PC-3 (cell line): Measurements from ENCODE around the gene EXOC4. TPM values are rescaled to one million over a fixed set of nuclear protein-coding genes. Genes with fewer than 3 reads are reported as not detected.
A peak's percentile ranks its signal among the peaks of the same experiment; 100 is the strongest.

Experiments used
- ATAC-seq: fragments of 200-7000 bp; cut with Tn5 transposase; 2 replicates; pipeline ENCODE4 v1.9.1; 2020; ENCODE audit warnings: mild to moderate bottlenecking, moderate library complexity
- BruUV-seq: library from RNA; stranded (reverse); fragments of 400-500 nt; replicated peaks from 2 replicates; lab custom pipeline; 2021; lab: Mats Ljungman, UMichigan
- CTCF ChIA-PET: fragments of 300-600 bp; sonication (Branson Sonifier 250); formaldehyde crosslinking; loops from one replicate; lab custom pipeline; 2022; ENCODE audit warnings: antibody characterized with exemption; lab: Charles Lee
- POLR2A ChIA-PET: fragments of 300-600 bp; sonication (Branson Sonifier 250); formaldehyde crosslinking; loops from one replicate; lab custom pipeline; 2022; ENCODE audit warnings: antibody characterized with exemption; ENCODE audit not compliant: unreplicated experiment; lab: Charles Lee
- DNase-seq: peaks from one replicate; pipeline ENCODE4 v3.0.0-alpha.2; 2015
- H2AFZ ChIP-seq: fragments of 300-600 bp; sonication (generic); 2 replicates; pipeline ENCODE4 v1.6.0; 2016; ENCODE audit warnings: antibody characterized with exemption, low read length
- H3F3A ChIP-seq: fragments of 300-600 bp; sonication (generic); one replicate; pipeline ENCODE4 v1.6.0; 2017; ENCODE audit warnings: antibody characterized with exemption, low read length, control low read depth, mild to moderate bottlenecking; ENCODE audit not compliant: unreplicated experiment
- H3K27ac ChIP-seq: fragments of 300-600 bp; sonication (generic); 2 replicates; pipeline ENCODE4 v1.5.1; 2016; ENCODE audit warnings: mild to moderate bottlenecking, low read length
- H3K27me3 ChIP-seq: fragments of 300-600 bp; sonication (generic); 2 replicates; pipeline ENCODE4 v1.6.1; 2016; ENCODE audit warnings: low read length, mixed read lengths
- H3K36me3 ChIP-seq: fragments of 300-600 bp; sonication (generic); 2 replicates; pipeline ENCODE4 v1.6.1; 2016; ENCODE audit warnings: low read depth, mixed run types, low read length, mixed read lengths
- H3K4me1 ChIP-seq: fragments of 300-600 bp; sonication (generic); 2 replicates; pipeline ENCODE4 v1.5.1; 2016; ENCODE audit warnings: low read length; ENCODE audit not compliant: insufficient read depth
- H3K4me2 ChIP-seq: fragments of 300-600 bp; sonication (generic); 2 replicates; pipeline ENCODE4 v1.6.0; 2016; ENCODE audit warnings: low read length
- H3K4me3 ChIP-seq: fragments of 300-600 bp; sonication (generic); 2 replicates; pipeline ENCODE4 v1.5.1; 2016; ENCODE audit warnings: mild to moderate bottlenecking, low read length, mixed read lengths
- H3K79me2 ChIP-seq: fragments of 300-600 bp; sonication (generic); 2 replicates; pipeline ENCODE4 v1.6.1; 2017; ENCODE audit warnings: low read length, mixed read lengths
- H3K9ac ChIP-seq: fragments of 300-600 bp; sonication (generic); 2 replicates; pipeline ENCODE4 v1.6.0; 2016; ENCODE audit warnings: mild to moderate bottlenecking, low read length
- H3K9me2 ChIP-seq: fragments of 300-600 bp; sonication (generic); replicated peaks from 2 replicates; pipeline ENCODE4 v1.6.1; 2016; ENCODE audit warnings: mixed run types, low read length, mixed read lengths
- H3K9me3 ChIP-seq: fragments of 300-600 bp; sonication (generic); 2 replicates; pipeline ENCODE4 v1.6.1; 2016; ENCODE audit warnings: low read length, mixed read lengths
- H4K20me1 ChIP-seq: fragments of 300-600 bp; sonication (generic); 2 replicates; pipeline ENCODE4 v1.6.1; 2016; ENCODE audit warnings: low read length, mixed read lengths
- EZH2 ChIP-seq: fragments of 300-600 bp; sonication (generic); IDR thresholded peaks from one replicate; pipeline ENCODE4 v1.6.1; 2017; ENCODE audit warnings: antibody characterized with exemption, mild to moderate bottlenecking, low read length; ENCODE audit not compliant: unreplicated experiment
- EZH2phosphoT487 ChIP-seq: fragments of 300-600 bp; sonication (generic); IDR thresholded peaks from 2 replicates; pipeline ENCODE4 v1.6.1; 2018; ENCODE audit warnings: mild to moderate bottlenecking, antibody characterized with exemption, low read length, borderline replicate concordance
- intact Hi-C: fragments of 100-400 bp; cut with micrococcal nuclease; formaldehyde crosslinking; loops from 2 replicates; pipeline ENCODE4 v1.9.0; 2023
- total RNA-seq: library from RNA; depleted of rRNA; stranded (reverse); fragments of >200 nt; gene quantifications from 2 replicates; pipeline ENCODE4 v1.2.3, GENCODE V29; 2014
- TF ChIP-seq, protein P1 (sequence below): fragments of 300-600 bp; sonication (generic); conservative IDR thresholded peaks from 2 replicates; pipeline ENCODE4 v1.5.1; 2017; ENCODE audit warnings: antibody characterized with exemption, low read depth, mild to moderate bottlenecking, low read length

EXOC4 gene
- total RNA-seq, 1 experiment from 2014 or later: 43.5 TPM

DNA sequence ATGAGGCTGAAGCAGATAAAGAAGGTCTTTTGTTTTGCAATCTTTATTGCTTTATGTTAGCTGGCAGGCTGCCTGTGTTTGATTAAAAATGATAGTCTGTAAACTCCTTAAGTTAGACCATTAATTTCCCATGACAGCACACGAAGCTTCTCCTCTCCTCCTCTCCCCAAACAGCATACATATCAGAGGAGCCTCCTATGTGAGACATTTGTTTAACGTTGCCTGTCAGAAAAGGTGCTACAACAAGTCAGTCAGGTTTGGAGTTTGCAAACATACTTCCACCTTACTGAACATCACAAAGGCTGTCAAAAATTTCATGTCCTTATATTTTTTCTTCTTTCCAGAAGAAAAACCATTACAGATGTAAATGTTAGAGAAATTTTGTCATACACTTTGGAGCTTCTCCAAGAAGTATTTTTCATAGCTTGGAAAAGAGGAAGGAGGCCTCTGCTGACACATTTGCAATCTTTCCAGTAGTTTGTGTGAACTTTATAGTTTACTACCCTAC is 393.1 kb downstream of the EXOC4 start:
- CTCF ChIA-PET: no interaction called here
- intact Hi-C loops: loop anchor here (5.0 to 10.0 kb wide), 2 partner anchors 96 to 131 kb away; no protein-coding TSS in a partner anchor

GRCh38 chr7:133646472-133647315 is 393.8 kb downstream of the EXOC4 start:
- no peaks in the 10 kb centered on the region for H3K9me3 ChIP-seq
- no peaks in the 10 kb centered on the region for H3F3A ChIP-seq
- BruUV-seq: no TSS peak
- H2AFZ ChIP-seq: no peak overlapping the region
- no peak for DNase-seq
- H4K20me1 ChIP-seq: no peaks in the 10 kb centered on the region
- no peak overlapping the region for H3K4me3 ChIP-seq
- H3K4me2 ChIP-seq: no peak overlapping the region
- no peak for ATAC-seq
- peaks cover 3% of the 10 kb centered on the region; the same call in 1 of the 2 replicates for H3K4me1 ChIP-seq
- no peaks in the 10 kb centered on the region for H3K36me3 ChIP-seq
- no peak overlapping the region for H3K9ac ChIP-seq
- intact Hi-C loops: loop anchor here (5.0 to 10.0 kb wide), 2 partner anchors 96 to 132 kb away; no protein-coding TSS in a partner anchor
- H3K27ac ChIP-seq: no peak overlapping the region
- no peaks in the 10 kb centered on the region for H3K79me2 ChIP-seq
- POLR2A ChIA-PET: interaction anchor here (0.6 kb wide), 1 partner anchor 98 kb away, joined by 5 read pairs; no protein-coding TSS in a partner anchor
- H3K9me2 ChIP-seq: no peaks in the 10 kb centered on the region
- TF ChIP-seq EZH2phosphoT487 (no peak), EZH2 (no peak)
- TF ChIP-seq, protein P1, sequence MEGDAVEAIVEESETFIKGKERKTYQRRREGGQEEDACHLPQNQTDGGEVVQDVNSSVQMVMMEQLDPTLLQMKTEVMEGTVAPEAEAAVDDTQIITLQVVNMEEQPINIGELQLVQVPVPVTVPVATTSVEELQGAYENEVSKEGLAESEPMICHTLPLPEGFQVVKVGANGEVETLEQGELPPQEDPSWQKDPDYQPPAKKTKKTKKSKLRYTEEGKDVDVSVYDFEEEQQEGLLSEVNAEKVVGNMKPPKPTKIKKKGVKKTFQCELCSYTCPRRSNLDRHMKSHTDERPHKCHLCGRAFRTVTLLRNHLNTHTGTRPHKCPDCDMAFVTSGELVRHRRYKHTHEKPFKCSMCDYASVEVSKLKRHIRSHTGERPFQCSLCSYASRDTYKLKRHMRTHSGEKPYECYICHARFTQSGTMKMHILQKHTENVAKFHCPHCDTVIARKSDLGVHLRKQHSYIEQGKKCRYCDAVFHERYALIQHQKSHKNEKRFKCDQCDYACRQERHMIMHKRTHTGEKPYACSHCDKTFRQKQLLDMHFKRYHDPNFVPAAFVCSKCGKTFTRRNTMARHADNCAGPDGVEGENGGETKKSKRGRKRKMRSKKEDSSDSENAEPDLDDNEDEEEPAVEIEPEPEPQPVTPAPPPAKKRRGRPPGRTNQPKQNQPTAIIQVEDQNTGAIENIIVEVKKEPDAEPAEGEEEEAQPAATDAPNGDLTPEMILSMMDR: no peak
- no peaks in the 10 kb centered on the region for H3K27me3 ChIP-seq
- CTCF ChIA-PET: no interaction called here

More for the DNA sequence above, 393.1 kb downstream of the EXOC4 start:
- Histone ChIP-seq H3K27me3 (no peaks in the 10 kb centered on the region), H4K20me1 (no peaks in the 10 kb centered on the region), H3K9ac (no peak overlapping the region), H3K9me3 (no peaks in the 10 kb centered on the region), H3K9me2 (no peaks in the 10 kb centered on the region), H3K36me3 (no peaks in the 10 kb centered on the region), H3K4me1 (peaks cover 3% of the 10 kb centered on the region; the same call in 1 of the 2 replicates), H3K4me3 (no peak overlapping the region), H3K79me2 (no peaks in the 10 kb centered on the region), H3K27ac (no peak overlapping the region), H3F3A (no peaks in the 10 kb centered on the region), H3K4me2 (no peak overlapping the region), H2AFZ (no peak overlapping the region)
- DNase-seq (peak; percentile 17), ATAC-seq (peak; percentile 53)
- TF ChIP-seq EZH2phosphoT487: no peak
- TF ChIP-seq, protein P1: no peak
- no peak for TF ChIP-seq EZH2
- POLR2A ChIA-PET: interaction anchor here (0.6 kb wide), 1 partner anchor 97 kb away, joined by 5 read pairs; no protein-coding TSS in a partner anchor
- BruUV-seq: no TSS peak
